GM21515 (cell line): ENCODE data around the gene OGDHL.
"Not testable (repeated sequence)": the region's sequence is repeated elsewhere in the genome, so short reads cannot be mapped to it uniquely, and the experiment has no call there.

Experiments
- ATAC-seq: cut with Tn5 transposase; IDR thresholded peaks from one replicate; pipeline ENCODE4 v1.9.1; 2021; ENCODE audit not compliant: unreplicated experiment

The OGDHL gene

DNA sequence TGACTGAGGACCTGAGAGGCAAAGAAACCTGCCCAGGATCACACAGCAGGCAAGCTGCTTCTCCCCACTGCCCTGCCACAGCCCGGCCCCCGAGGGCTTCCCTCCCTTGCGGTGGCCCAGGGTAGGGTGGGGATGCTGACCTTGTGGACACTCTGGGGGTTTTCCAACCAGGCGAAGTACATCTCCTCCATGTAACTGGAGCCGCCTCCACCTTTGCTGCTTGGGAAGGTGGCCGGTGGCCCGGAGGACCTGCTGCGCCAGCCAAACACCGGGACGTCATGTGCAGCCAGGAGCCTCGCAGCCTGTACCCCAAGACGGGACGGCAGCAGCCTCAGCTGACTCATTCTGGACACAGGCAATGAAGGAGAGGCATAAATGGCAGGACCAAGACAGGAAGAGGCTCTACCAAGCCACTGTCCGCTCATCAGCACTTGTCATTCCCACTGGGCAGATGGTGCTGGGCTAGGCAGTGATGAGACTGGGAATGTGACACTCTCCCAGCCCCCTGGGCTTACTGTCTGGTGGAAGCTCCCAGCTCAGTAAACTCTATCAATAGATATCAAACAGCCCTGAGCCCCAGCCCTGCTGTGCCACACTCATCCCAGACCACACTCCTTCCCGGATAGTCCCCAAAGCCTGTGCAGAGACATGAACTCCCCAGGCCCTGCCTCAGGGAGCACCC is 3.7 kb downstream of the OGDHL start:
- ATAC-seq: no peak

DNA sequence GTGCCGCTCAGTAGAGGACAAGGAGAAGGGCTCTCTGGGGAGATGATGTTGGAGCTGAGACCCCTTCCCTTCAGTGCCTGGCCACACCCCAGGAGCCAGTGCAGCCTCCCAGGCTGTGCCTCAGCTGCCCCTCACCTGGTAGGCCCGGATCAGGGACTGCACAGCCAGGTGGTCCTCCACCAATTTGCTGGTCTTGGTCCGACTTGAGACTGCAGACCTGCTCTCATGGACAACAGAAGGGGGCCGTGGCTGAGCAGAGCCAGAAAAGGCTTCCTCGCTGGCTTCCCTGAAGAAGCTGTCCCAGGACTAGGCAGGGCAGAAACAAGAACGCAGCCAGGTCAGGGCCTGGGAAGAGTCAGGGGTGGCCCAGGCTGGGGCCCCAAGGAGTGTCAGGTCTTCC is 5.5 kb downstream of the OGDHL start:
- ATAC-seq: no peak

DNA sequence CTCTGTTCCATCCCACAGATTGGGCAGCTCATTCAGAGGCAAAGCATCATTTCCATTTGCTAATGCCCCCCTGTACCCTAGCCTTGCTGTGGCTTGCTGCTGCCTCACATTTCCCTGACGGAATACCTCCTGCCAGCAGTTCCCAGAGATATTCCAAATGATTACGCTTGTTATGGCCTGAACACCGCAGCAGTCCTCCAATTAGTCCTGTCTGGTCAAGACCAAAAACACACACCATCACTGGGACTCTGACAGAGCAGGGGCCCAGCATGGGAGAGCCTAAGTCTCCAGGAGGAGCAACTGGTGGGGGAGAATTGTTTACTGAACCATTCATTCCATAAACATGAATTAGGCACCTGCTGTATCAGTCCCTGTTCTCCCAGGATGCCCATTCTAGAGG is 6.1 kb downstream of the OGDHL start:
- no peak for ATAC-seq

DNA sequence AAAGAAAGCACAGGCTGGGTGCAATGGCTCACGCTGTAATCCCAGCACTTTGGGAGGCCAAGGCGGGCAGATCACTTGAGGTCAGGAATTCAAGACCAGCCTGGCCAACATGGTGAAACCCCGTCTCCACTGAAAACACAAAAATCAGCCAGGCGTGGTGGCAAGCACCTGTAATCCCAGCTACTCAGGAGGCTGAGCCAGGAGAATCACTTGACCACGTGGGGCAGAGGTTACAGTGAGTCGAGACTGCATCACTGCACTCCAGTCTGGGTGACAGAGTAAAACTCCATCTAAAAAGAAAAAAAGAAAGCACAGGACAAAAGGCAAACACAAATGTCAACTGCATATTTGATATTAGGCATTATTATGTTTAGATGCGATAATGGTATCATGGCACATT is 7.2 kb downstream of the OGDHL start:
- ATAC-seq: not testable (repeated sequence)

DNA sequence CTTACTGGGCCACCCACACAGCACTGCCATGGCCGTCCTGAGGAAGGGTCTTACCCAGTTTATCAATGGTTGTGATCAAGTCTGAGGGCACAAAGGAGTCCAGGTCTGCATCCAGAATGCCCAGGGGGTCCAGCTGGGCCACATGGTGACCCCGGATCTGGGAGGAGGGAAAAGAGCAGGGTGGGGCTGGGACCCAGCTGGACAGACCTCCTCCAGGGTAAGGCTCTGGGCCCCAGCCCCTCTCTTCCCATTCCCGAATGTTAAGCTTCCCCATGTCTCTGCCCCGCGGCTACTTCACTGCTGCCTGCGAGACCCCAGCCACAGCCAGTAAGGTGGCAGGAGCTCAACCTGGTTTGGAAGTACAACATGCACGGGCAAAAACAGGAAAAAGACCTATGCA is 9.5 kb downstream of the OGDHL start:
- ATAC-seq: no peak

DNA sequence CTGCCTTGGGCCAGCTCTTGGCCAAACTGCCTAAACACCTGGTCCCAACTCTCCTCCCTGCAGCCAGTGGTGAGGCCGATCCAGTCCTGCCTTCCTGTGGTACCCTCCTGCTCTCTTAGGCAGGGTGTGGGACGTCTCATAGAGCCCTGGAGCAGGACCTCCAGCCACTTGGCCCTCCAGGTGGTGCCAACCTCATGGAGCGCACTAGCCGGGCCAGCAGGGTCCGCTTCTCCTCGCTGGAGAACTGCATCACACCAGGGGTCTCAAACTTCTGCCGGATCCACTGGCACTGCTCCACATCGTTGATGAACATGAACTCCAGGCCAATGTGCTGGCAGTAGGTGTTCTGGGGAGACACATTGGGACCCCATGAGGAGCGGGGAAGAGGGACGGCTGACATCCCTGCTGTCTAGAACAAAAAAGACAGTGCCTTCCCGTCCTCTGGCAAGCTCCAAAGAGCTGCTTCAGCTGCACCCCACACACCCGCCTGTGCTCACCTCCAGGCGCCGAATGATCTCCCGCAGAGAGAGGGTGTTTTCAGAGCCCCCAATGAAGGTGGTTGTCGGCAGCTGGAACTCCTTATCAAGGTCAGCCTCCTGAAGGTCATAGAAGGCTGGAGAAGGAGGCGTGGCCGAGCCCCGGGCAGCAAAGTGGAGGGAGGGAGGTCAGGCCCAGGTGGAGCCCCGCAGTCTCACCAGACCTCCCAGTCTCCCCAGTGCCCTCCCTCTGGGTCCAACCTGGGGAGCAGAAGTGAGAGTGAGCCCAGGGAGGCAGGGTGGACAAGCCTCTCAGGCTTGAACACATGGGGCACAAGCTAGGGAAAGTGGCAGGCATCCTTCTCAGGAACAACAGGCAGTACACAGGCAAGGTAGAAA is 10.2 kb downstream of the OGDHL start:
- no peak for ATAC-seq

DNA sequence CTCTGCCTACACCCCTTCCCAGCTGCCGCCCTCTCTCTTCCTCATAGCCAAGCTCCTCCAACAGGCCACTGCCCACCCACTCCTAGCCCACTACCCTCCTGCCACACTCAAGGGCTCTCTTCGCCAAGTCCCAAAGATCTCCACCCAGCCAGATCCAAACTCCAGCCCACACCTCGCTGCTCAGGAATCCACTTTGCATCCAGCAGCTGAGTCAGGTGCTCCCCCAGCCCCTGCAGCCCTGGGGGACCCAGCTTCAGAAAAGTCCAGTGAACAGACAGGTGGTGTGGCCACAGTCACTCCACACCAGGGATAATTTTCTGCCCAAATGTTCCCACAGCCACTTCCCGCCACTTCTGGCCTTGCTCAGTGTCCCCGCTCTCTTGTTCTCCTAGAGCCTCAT is 10.9 kb downstream of the OGDHL start:
- ATAC-seq: no peak

DNA sequence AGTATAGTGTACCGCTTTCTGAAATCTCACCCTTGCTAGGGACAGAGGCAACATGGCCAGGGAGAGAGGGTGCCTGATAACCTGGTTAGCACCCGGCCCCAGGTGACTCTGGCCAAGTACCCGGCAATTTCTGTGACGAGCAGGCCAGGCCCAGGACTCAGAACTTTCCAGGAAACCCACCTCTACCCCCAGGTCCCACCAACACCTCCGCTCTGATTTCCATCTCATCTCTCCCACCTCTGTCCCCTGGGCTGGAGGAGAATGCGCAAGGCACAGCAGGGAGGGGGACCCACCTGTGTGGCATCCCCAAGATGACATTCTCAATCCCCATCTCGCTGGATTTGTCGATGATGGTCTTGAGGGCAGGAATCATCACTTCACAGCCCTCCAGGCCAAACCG is 11.6 kb downstream of the OGDHL start:
- ATAC-seq: no peak

DNA sequence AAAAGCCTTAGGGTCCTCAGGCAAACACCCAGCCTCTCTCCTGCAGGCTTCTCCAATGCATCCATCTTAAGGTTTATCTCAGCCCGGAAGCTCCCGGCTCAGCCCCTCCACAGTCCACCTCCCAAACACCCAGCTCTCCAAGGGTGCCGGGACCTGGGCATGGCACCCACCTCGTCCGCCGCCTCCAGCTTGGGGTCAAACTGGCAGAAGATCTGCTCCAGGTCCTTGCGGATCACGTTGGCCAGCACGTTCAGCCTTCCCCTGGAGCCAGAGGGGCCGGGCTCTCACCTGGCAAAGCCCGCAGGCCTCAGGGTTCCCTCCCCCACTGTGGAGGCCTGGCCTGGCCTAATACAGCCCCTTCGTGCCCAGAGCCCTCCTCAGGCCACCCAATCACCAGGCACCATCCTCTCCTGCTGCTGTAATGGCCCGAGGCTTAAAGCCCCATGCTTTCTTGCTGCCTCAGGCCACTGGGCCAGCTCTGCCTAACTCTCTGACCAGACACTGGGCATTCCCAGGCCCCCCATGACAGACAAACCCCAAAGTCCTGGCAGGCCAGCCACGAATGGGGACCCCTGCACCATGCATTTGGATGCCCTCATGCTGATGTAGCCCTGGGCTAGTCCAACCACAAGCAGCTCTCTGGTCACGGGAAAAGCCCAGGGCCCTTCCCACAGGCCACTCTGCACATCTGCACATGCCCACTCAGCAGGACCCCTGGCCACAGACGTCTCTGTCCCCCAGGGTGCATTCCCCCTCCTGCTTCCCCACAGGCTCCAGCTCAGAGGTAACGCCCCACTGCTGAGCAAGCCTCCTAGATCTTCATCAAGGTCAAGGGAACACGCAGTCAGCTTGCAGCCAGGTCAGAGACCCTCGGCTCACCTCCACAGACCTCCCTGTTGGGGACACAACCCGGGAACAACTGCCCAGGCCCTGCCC is 12.3 kb downstream of the OGDHL start:
- no peak for ATAC-seq

DNA sequence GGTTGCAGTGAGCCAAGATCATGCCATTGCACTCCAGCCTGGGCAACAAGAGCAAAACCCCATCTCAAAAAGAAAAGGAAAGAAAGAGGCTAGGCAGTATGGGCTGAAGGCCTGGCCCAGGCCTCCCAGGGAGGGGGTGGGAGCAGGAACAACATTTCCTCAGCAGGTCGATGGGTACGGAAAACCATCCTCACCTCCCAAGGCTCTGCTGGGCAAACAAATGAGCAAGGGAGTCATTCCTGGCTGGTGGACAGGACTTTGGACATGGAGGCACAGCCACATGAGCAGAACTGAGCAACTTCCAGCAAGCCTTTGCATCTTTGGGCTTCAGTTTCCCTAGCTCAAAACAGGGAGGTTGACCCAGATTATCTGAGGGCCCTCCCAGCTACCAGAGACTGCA is 13.0 kb downstream of the OGDHL start:
- no peak for ATAC-seq

DNA sequence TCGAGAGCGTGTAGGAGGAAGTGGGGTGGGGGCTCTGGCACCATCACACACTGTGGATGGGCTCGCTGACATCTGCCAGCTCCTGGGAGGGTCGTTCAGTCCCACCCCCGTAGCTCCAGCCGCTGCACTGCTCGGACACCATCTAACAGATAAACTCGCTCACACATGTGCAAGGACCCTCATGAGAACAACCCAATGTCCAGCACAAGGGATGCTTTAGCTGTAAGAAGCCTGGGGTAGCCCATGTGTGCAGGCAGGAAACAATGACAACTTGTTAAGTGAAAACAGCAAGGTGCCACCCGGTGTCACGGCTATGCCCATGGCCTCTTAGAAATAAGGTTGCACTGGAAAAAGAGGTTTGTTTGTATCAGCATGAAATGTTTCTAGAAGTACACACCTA is 14.1 kb downstream of the OGDHL start:
- ATAC-seq: no peak

DNA sequence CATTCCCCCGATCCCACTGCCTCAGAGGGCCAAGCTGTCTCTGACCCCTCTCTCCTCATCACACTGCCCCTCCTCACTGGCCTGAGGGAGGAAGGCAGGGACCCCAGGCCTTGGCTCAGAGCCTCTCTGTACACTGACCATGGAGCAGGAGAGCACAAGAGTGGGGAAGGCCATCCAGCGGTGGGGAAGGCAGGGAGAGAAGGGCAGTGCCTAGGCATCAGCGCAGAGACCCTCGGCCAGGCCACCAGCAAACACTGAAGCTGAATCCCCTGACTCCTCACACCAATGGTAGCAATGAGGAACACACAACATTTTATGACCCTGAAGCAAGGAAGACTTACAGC is 14.8 kb downstream of the OGDHL start:
- ATAC-seq: no peak

DNA sequence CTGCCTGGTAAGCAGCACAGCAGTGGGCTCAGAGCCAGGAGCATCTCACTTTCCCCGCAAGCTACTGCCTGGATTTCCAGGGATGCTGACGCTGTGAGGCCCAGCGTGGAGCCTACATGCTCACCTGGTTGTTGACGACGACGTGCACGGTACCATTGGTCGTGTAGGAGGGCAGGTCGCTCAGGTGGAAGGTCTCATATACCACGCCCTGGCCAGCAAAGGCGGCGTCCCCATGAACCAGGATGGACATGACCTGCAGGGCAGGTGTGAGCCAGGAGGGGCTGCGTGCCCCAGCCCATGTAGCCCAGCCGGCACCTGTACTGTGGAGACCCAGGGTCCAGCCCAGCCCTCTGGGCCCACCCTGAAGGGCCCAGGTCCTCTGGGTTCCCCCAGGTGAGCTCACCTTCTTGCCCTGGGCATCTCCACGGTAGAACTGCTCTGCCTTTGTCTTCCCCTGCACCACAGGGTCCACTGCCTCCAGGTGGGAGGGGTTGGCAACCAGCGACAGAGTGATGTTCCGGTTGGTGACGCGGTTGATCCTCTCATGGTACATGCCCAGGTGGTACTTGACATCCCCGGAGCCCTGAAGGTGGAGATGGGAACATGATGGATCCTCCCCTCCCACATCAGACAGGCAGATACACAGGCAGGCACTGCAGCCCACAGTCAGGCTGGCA is 15.4 kb downstream of the OGDHL start:
- no peak for ATAC-seq

DNA sequence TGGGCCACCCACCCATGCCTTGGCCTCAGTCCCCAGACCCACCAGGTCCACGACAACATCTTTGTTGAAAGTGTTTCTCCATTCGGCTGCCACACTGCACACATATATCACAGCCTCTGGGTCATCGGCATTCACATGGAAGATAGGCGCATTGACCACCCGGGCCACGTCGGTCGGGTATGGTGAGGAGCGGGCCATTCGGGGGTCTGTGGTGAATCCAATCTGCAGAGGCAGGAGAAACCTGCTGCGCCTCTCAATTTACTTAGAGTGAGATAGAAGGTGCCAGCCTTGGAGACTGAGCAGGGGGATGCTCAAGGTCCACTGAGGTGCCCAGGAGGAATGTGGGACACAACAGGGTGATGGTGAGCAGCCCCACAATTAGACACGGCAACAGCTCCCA is 16.4 kb downstream of the OGDHL start:
- ATAC-seq: no peak

DNA sequence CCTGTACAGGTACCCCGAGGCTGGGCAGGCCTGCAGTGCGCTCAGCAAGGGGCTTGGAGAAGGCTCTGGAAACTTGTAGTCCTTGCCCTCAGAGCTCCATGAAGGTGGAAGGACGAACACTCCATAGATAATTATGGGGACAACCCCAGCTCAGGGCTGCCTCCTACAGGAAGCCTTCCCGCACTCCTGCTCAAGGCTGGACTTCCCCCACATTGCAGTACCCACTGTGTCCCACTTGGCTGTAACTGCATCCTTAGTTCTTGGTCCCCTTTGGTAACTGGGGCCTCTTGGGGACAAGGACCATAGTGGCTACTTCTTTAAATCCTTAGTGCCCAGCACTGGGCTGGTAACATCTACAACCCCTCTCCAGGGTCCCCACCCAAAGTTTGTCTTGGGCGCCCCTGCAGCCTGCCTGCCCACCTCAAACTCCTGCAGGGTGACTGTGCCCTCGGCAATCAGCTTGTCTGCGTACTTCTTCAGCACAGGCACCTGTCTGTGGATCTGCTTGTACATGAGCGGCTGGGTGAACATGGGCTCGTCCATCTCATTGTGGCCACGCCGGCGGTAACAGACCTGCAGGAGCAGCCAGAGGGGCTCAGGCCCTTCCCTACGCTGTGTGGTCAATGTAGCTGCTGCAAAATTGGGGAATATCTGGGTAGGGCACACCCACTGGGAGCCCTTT is 17.1 kb downstream of the OGDHL start:
- no peak for ATAC-seq

DNA sequence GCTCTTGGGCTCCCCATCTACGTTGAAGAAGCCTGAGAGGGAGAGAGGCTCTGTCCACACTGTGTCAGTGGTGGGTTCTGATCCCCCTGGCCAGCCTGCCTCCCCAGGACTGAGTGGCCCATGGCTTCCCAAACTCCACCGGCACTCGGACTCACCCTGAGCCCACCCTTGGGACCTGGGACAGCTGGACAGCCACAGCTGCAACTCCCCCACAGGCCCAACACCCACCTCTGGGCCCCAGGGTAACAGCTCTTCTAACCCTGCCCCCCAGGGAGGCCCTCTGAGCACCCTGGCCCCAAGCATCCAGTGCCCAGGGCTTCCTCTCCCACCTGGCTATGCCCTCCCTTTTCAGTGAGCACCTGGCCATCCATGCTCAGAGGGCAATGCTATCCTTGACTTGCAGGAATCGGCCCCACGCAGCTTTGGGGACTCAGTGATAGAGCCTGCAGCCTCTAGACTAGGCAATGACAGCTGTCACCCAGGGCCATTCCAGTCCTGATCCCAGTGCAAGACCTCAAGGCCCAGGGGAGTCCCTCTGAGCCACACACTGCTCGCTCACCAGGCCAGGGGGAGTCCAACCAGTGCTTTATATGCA is 17.9 kb downstream of the OGDHL start:
- ATAC-seq: no peak

DNA sequence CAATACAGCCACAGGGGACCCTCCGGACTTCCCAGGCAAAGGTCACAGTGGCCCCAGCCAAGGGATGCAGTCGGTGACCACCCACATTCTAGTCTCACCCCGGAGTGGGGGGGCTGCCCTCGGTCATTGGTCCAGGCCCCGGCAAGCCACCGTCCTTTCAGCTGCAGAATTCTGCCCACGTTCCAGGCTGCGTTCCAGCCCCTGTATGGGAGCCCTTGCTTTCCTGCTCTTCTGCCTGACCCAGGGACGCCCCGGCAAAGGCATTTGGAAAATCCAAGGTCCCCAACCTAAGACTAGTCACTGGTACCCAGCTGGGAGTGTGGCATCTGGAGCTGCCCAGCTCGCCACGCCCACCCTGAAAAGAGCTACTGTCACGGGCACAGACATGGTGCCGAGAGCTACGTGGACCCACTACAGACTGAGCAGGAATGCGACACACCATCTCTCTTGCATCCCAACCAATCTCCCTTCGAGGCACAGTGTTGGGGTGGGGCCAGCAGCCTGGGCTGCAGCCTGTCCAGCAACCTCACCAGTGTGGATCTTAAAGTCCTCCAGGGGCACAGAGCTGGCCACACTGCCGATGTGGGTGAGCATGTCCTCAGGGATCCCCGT is 18.6 kb downstream of the OGDHL start:
- ATAC-seq: no peak

DNA sequence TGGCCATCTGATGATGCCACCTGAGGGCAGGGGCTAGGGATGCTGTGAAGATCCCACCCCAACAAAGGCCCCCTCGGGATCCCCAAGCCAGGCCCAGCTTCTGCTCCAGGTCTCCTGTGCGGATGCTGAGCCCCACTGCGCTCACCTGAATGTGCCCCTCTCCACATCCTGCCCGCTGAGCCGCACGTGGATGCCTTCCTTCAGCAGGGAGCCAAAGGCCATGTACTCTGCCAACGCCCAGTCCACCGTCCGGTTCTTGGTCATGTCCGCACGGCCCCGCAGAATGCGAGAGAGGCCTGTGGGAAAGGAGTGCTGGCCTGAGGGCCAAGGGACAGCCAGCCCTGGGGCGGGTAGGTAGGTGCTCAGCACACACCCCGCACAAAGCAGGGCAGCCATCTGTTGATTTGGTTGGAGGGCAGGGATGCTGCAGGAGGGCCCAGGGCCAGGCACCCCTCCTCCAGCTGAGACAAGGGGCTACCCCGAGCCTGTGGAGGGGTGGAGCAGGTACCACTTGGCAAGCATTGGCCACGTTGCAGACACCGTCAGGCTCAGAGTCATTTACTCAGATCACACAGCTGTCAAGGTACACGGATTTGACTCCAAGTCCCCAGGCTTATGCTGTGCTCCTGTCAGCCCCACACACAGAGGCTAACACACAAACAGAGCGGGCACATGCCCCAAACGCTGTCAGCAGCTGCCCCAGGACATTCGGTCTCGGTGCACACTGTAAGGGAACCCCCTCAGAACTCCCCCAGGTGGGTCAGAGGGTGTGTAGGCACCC is 19.2 kb downstream of the OGDHL start:
- ATAC-seq: no peak
